IMR-90 (cell line): Measurements from ENCODE around the gene HAND1. TPM values are rescaled to one million over a fixed set of nuclear protein-coding genes. Genes with fewer than 3 reads are reported as not detected.

ENCODE experiments used
- ATAC-seq: fragments of 200-7000 bp; cut with Tn5 transposase; 2 replicates; pipeline ENCODE4 v1.9.1; 2020; ENCODE audit warnings: low read depth, mild to moderate bottlenecking, moderate library complexity
- BruUV-seq: library from RNA; stranded (reverse); fragments of 400-500 nt; replicated peaks from 2 replicates; lab custom pipeline; 2021; lab: Mats Ljungman, UMichigan
- CTCF ChIA-PET: fragments of 300-600 bp; formaldehyde crosslinking; extraction: SDS; loops from one replicate; lab custom pipeline; 2021; ENCODE audit warnings: antibody characterized with exemption; lab: Yijun Ruan, JAX
- POLR2A ChIA-PET: fragments of 300-600 bp; sonication (Branson Sonifier 250); formaldehyde crosslinking; loops from one replicate; lab custom pipeline; 2022; ENCODE audit warnings: antibody characterized with exemption; ENCODE audit not compliant: unreplicated experiment; lab: Charles Lee
- DNase-seq: peaks from one replicate; pipeline ENCODE4 v3.0.0; 2013
- H2AFZ ChIP-seq: replicated peaks from 2 replicates; pipeline ENCODE3; 2013; ENCODE audit warnings: low read length, mild to moderate bottlenecking; ENCODE audit not compliant: poor library complexity
- H2AK5ac ChIP-seq: 2 replicates; pipeline ENCODE4 v1.6.1; 2013; ENCODE audit warnings: low read depth, low read length, inconsistent platforms
- H2AK9ac ChIP-seq: replicated peaks from 2 replicates; pipeline ENCODE3; 2013; ENCODE audit warnings: mild to moderate bottlenecking, low read depth, low read length, moderate library complexity; ENCODE audit not compliant: poor library complexity
- H2BK120ac ChIP-seq: 2 replicates; pipeline ENCODE4 v1.6.1; 2013; ENCODE audit warnings: low read depth, low read length, inconsistent platforms
- H2BK15ac ChIP-seq: 3 replicates; pipeline ENCODE4 v1.6.1; 2013; ENCODE audit warnings: low read depth, low read length, inconsistent platforms
- H2BK20ac ChIP-seq: 2 replicates; pipeline ENCODE4 v1.6.1; 2013; ENCODE audit warnings: low read depth, mild to moderate bottlenecking, inconsistent platforms, low read length, moderate library complexity
- H2BK5ac ChIP-seq: 2 replicates; pipeline ENCODE4 v1.6.1; 2013; ENCODE audit warnings: mild to moderate bottlenecking, low read depth, low read length, inconsistent platforms; ENCODE audit not compliant: poor library complexity, severe bottlenecking
- H3K14ac ChIP-seq: replicated peaks from 2 replicates; pipeline ENCODE4 v1.6.1; 2013; ENCODE audit warnings: low read depth, low read length, inconsistent platforms
- H3K18ac ChIP-seq: 2 replicates; pipeline ENCODE4 v1.6.1; 2013; ENCODE audit warnings: low read depth, low read length, control low read depth
- H3K23ac ChIP-seq: 2 replicates; pipeline ENCODE4 v1.6.1; 2013; ENCODE audit warnings: low read depth, low read length, inconsistent platforms
- H3K27ac ChIP-seq: 2 replicates; pipeline ENCODE4 v1.5.1; 2013; ENCODE audit warnings: mild to moderate bottlenecking, control low read depth, low read length; ENCODE audit not compliant: insufficient read depth
- H3K27me3 ChIP-seq: 2 replicates; pipeline ENCODE4 v1.6.1; 2013; ENCODE audit warnings: low read length; ENCODE audit not compliant: control insufficient read depth, insufficient read depth
- H3K36me3 ChIP-seq: 2 replicates; pipeline ENCODE4 v1.6.1; 2013; ENCODE audit warnings: low read length, mixed read lengths; ENCODE audit not compliant: control insufficient read depth, insufficient read depth
- H3K4ac ChIP-seq: 2 replicates; pipeline ENCODE4 v1.6.1; 2013; ENCODE audit warnings: low read depth, low read length, inconsistent platforms
- H3K4me1 ChIP-seq: 2 replicates; pipeline ENCODE4 v1.6.1; 2013; ENCODE audit warnings: low read length, mixed read lengths; ENCODE audit not compliant: control insufficient read depth, insufficient read depth
- H3K4me2 ChIP-seq: 2 replicates; pipeline ENCODE4 v1.6.1; 2013; ENCODE audit warnings: low read depth, mild to moderate bottlenecking, control low read depth, low read length, moderate library complexity
- H3K4me3 ChIP-seq: 2 replicates; pipeline ENCODE4 v1.5.1; 2013; ENCODE audit warnings: low read depth, mild to moderate bottlenecking, control low read depth, low read length, moderate library complexity; ENCODE audit not compliant: insufficient read depth
- H3K56ac ChIP-seq: 2 replicates; pipeline ENCODE4 v1.6.1; 2013; ENCODE audit warnings: low read length, inconsistent platforms; ENCODE audit not compliant: insufficient read depth; ENCODE audit errors: extremely low read depth
- H3K79me1 ChIP-seq, 2 experiments: 2 replicates each; pipeline ENCODE4 v1.6.1; 2013; ENCODE audit warnings: low read length in 2 of 2, inconsistent platforms in 1 of 2, low read depth in 1 of 2
- H3K9ac ChIP-seq: 2 replicates; pipeline ENCODE4 v1.6.1; 2013; ENCODE audit warnings: low read depth, low read length, control low read depth
- H3K9me1 ChIP-seq: 2 replicates; pipeline ENCODE4 v1.6.1; 2013; ENCODE audit warnings: low read length, inconsistent platforms; ENCODE audit not compliant: insufficient read depth
- H3K9me3 ChIP-seq: 2 replicates; pipeline ENCODE4 v1.6.1; 2013; ENCODE audit warnings: low read length; ENCODE audit not compliant: control insufficient read depth, insufficient read depth
- H4K20me1 ChIP-seq: 2 replicates; pipeline ENCODE4 v1.6.1; 2013; ENCODE audit warnings: low read length, inconsistent platforms; ENCODE audit not compliant: insufficient read depth
- H4K5ac ChIP-seq: 2 replicates; pipeline ENCODE4 v1.6.1; 2013; ENCODE audit warnings: mild to moderate bottlenecking, low read depth, low read length, control low read depth
- H4K8ac ChIP-seq, 2 experiments: 2 replicates each; pipeline ENCODE4 v1.6.1; 2013; ENCODE audit warnings: low read depth in 2 of 2, low read length in 2 of 2, control low read depth in 1 of 2, inconsistent platforms in 1 of 2
- H4K91ac ChIP-seq: 2 replicates; pipeline ENCODE4 v1.6.1; 2013; ENCODE audit warnings: low read depth, low read length, inconsistent platforms; ENCODE audit not compliant: insufficient read depth
- CEBPB ChIP-seq: IDR thresholded peaks from 2 replicates; pipeline ENCODE4 v1.6.1; 2012; ENCODE audit warnings: low read depth, low read length, improper control_type of control experiment
- CHD1 ChIP-seq: IDR thresholded peaks from 2 replicates; pipeline ENCODE4 v1.6.1; 2012; ENCODE audit warnings: low read depth, low read length, improper control_type of control experiment
- CTCF ChIP-seq: conservative IDR thresholded peaks from 2 replicates; pipeline ENCODE4 v1.5.1; 2012; ENCODE audit warnings: mild to moderate bottlenecking, low read depth, low read length, improper control_type of control experiment
- ELK1 ChIP-seq: fragments of 150-350 bp; IDR thresholded peaks from 2 replicates; pipeline ENCODE4 v1.6.1; 2016; ENCODE audit warnings: low read depth, mild to moderate bottlenecking, low read length, moderate library complexity, borderline replicate concordance
- FOS ChIP-seq: fragments of 150-350 bp; IDR thresholded peaks from 2 replicates; pipeline ENCODE4 v1.6.1; 2016; ENCODE audit warnings: low read depth, low read length
- MAFK ChIP-seq: IDR thresholded peaks from 2 replicates; pipeline ENCODE4 v1.6.1; 2012; ENCODE audit warnings: low read depth, low read length, improper control_type of control experiment
- NFE2L2 ChIP-seq: fragments of 150-350 bp; IDR thresholded peaks from 2 replicates; pipeline ENCODE4 v1.6.1; 2016; ENCODE audit warnings: low read depth, mild to moderate bottlenecking, low read length
- POLR2A ChIP-seq: IDR thresholded peaks from 2 replicates; pipeline ENCODE4 v1.6.1; 2012; ENCODE audit warnings: mild to moderate bottlenecking, low read depth, low read length
- RAD21 ChIP-seq: IDR thresholded peaks from 2 replicates; pipeline ENCODE4 v1.6.1; 2012; ENCODE audit warnings: low read length, improper control_type of control experiment
- RCOR1 ChIP-seq: IDR thresholded peaks from 2 replicates; pipeline ENCODE4 v1.6.1; 2012; ENCODE audit warnings: mild to moderate bottlenecking, low read length, improper control_type of control experiment; ENCODE audit not compliant: insufficient replicate concordance
- RFX5 ChIP-seq: IDR thresholded peaks from 2 replicates; pipeline ENCODE4 v1.8.0; 2012; ENCODE audit warnings: low read depth, mild to moderate bottlenecking, low read length, moderate library complexity
- SMC3 ChIP-seq: fragments of 150-350 bp; IDR thresholded peaks from 2 replicates; pipeline ENCODE4 v1.6.1; 2016; ENCODE audit warnings: low read depth, mild to moderate bottlenecking, antibody characterized with exemption, low read length, moderate library complexity
- WGBS, 2 experiments: methylation state at CpG; one replicate each; pipeline versions ENCODE4 v1.1.5 to v1.1.7; 2013; ENCODE audit warnings: missing lambda C conversion rate in 2 of 2; ENCODE audit not compliant: insufficient read length in 1 of 2; ENCODE audit errors: extremely low coverage in 2 of 2; 5-methylcytosine and 5-hydroxymethylcytosine counted together
- dilution Hi-C: fragments of 300-500 bp; cut with HindIII; formaldehyde crosslinking; loops from one replicate; pipeline ENCODE4 v1.14.3; 2018; ENCODE audit warnings: low sequenced_read_pairs; ENCODE audit not compliant: unreplicated experiment
- in situ Hi-C: fragments of 300-500 bp; cut with MboI; formaldehyde crosslinking; loops from 3 replicates; pipeline ENCODE4 v1.14.3; 2019; ENCODE audit warnings: low sequenced_read_pairs, inconsistent platforms, mixed read lengths
- intact Hi-C: fragments of 100-400 bp; cut with micrococcal nuclease; formaldehyde crosslinking; loops from 2 replicates; pipeline ENCODE4 v1.10.0; 2022
- polyA plus RNA-seq, 3 experiments: library from polyadenylated mRNA; depleted of rRNA; stranded (reverse); fragments of >200 nt; gene quantifications; 2 replicates each; pipeline ENCODE4 v1.2.3, GENCODE V29; 2012; ENCODE audit warnings: low replicate concordance in 1 of 3
- total RNA-seq: library from RNA; depleted of rRNA; stranded (reverse); fragments of >200 nt; gene quantifications from 2 replicates; pipeline ENCODE4 v1.2.3, GENCODE V29; 2012

Gene HAND1
- total and polyA plus RNA-seq, 2 of the 4 experiments (the other 2 are of a cell fraction), result not detected

- Histone ChIP-seq H3K4me1 (no peaks in the 10 kb centered on the region), H4K20me1 (no peaks in the 10 kb centered on the region), H3K18ac (no peak overlapping the region), H3K79me1 (no peaks in the 10 kb centered on the region), H3K14ac (no peak overlapping the region), H2AK5ac (no peak overlapping the region), H3K4ac (no peak overlapping the region), H2BK120ac (no peak overlapping the region), H3K4me3 (no peak overlapping the region), H4K91ac (no peak overlapping the region), H3K56ac (no peak overlapping the region), H3K9me1 (no peaks in the 10 kb centered on the region), H2BK20ac (no peak overlapping the region), H3K9ac (no peak overlapping the region), H3K23ac (no peak overlapping the region), H4K8ac (no peak overlapping the region), H2AFZ (no peak overlapping the region), H2AK9ac (peak overlapping the region; percentile 61), H3K36me3 (no peaks in the 10 kb centered on the region), H3K27ac (no peak overlapping the region), H3K9me3 (no peaks in the 10 kb centered on the region), H2BK5ac (no peak overlapping the region), H4K5ac (no peak overlapping the region), H3K4me2 (no peak overlapping the region), H3K27me3 (peaks cover 49% of the 10 kb centered on the region), H2BK15ac (no peak overlapping the region)
- CTCF ChIA-PET, result no interaction called here
- intact Hi-C loops, result no loop called here
- TF ChIP-seq ELK1 (no peak), FOS (no peak), NFE2L2 (no peak), RCOR1 (no peak), MAFK (no peak), CTCF (no peak), RAD21 (no peak), SMC3 (no peak), RFX5 (no peak), POLR2A (no peak), CEBPB (no peak), CHD1 (no peak)
- ATAC-seq (no peak), DNase-seq (no peak)
- no TSS peak for BruUV-seq
- dilution Hi-C loops, result no loop called here
- POLR2A ChIA-PET, result no interaction called here
- WGBS, 2 experiments, result no CpG with 5 or more reads among the region's 1 CpG
- in situ Hi-C loops, result no loop called here
These were observed 20.6 kb upstream of the HAND1 start for GRCh38 chr5:154498591-154498990.
